Measurements from ENCODE around the gene DTL. TPM values are rescaled to one million over a fixed set of nuclear protein-coding genes. Genes with fewer than 3 reads are reported as not detected.

DTL gene
- total and polyA plus RNA-seq, 3 experiments from 2014 or later, result 0.23 to 86.9 (median 85.0) TPM

Other genes starting within 250 kb of the DTL start
- 10 to 100 TPM; 25.3 to 28.9 TPM for gene LPGAT1, start 205.0 kb upstream of the DTL start, total RNA-seq
- 25.4 TPM for gene LPGAT1, start 205.0 kb upstream of the DTL start, polyA plus RNA-seq
- gene INTS7, start 191 bp upstream of the DTL start, total RNA-seq, result 10 to 100 TPM; 35.2 to 36.0 TPM
- 11.5 TPM for gene INTS7, start 191 bp upstream of the DTL start, polyA plus RNA-seq
- 10 to 100 TPM; 46.1 to 46.9 TPM for gene PPP2R5A, start 249.7 kb downstream of the DTL start, total RNA-seq
- 51.9 TPM for gene PPP2R5A, start 249.7 kb downstream of the DTL start, polyA plus RNA-seq